Neural cell (in vitro differentiated cells): ENCODE data around the gene CDK5RAP1.

Source experiments
- CTCF ChIP-seq: fragments of 450-650 bp; IDR thresholded peaks from 2 replicates; pipeline ENCODE4 v1.5.1; 2014; ENCODE audit warnings: antibody characterized with exemption, mild to moderate bottlenecking, moderate library complexity; ENCODE audit not compliant: poor library complexity, severe bottlenecking
- EP300 ChIP-seq: fragments of 450-650 bp; conservative IDR thresholded peaks from 2 replicates; pipeline ENCODE4 v1.6.1; 2014; ENCODE audit warnings: antibody characterized with exemption, mild to moderate bottlenecking, moderate library complexity; ENCODE audit not compliant: poor library complexity, severe bottlenecking
- EZH2 ChIP-seq: fragments of 200-600, 300-800 bp; shearing (Covaris generic), sonication (generic); IDR thresholded peaks from 2 replicates; pipeline ENCODE4 v1.6.1; 2014; ENCODE audit warnings: antibody characterized with exemption, low read length, borderline replicate concordance, mild to moderate bottlenecking; ENCODE audit not compliant: insufficient read depth, poor library complexity, severe bottlenecking
- MXI1 ChIP-seq: fragments of 450-650 bp; conservative IDR thresholded peaks from 2 replicates; pipeline ENCODE4 v1.6.1; 2014; ENCODE audit warnings: antibody characterized with exemption, mild to moderate bottlenecking; ENCODE audit not compliant: poor library complexity, severe bottlenecking
- POLR2AphosphoS5 ChIP-seq: IDR thresholded peaks from 2 replicates; pipeline ENCODE4 v1.6.1; 2012
- RAD21 ChIP-seq: fragments of 450-650 bp; conservative IDR thresholded peaks from 2 replicates; pipeline ENCODE4 v1.6.1; 2014; ENCODE audit warnings: antibody characterized with exemption, mild to moderate bottlenecking, moderate library complexity
- REST ChIP-seq: IDR thresholded peaks from 2 replicates; pipeline ENCODE4 v1.6.1; 2012; ENCODE audit warnings: borderline replicate concordance
- SMC3 ChIP-seq: fragments of 450-650 bp; conservative IDR thresholded peaks from 2 replicates; pipeline ENCODE4 v1.6.1; 2014; ENCODE audit warnings: antibody characterized with exemption, mild to moderate bottlenecking, moderate library complexity; ENCODE audit not compliant: poor library complexity
- TAF1 ChIP-seq: IDR thresholded peaks from 2 replicates; pipeline ENCODE4 v1.6.1; 2012; ENCODE audit warnings: low read depth

- TF ChIP-seq CTCF = no peak
- no peak for TF ChIP-seq EZH2
- TF ChIP-seq EP300 = no peak
- no peak for TF ChIP-seq TAF1
- no peak for TF ChIP-seq REST
- no peak for TF ChIP-seq POLR2AphosphoS5
- TF ChIP-seq RAD21 = no peak
- no peak for TF ChIP-seq SMC3
- no peak for TF ChIP-seq MXI1
Observed at GRCh38 chr20:33323236-33323635, 78.1 kb downstream of the CDK5RAP1 start.
